ENCODE measurements around the gene HYPK.

Gene HYPK

DNA sequence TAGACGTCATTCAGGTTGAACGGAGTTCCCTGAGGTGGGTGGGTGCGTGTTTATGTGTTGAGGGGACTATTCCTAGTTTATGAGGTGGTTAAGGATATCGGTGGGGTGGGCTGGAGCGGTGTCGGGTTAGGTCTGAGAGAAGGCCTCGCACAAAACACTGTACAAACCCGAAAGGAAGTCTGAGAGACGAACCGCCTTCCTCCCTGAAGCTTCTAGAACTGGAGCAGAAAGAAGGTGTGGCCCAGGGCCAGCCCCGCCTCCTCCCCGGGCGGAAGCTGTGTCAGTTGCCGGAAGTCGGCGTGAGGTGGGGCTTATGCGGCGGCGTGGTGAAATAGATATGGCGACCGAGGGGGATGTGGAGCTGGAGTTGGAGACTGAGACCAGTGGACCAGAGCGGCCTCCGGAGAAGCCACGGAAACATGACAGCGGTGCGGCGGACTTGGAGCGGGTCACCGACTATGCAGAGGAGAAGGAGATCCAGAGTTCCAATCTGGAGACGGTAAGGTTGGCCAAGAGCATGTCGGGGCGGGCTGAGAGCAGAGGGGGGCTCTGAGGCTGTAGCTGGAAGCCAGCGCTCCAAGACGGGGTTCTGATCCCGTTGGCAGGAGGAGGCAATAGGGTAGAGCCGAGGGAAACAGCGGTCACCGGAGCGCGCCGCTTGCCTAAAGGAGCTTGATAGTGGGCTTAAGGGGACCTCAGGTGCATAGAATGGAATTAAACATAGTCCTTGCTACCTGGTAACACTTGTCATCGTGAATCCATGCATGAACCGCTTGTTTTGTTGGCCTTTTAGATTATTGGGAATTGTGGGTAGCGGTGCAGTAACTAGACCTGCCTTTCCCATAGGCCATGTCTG is at the start of gene HYPK:
Gene HYPK, plus strand, starts transcription at position 314 of the 856 bp plus-strand sequence. Its CDS starts 24 bp downstream, at position 338.
- H3K9me3 ChIP-seq (ENCODE audit: insufficient read depth, low read depth, low read length): no peaks in the 10 kb centered on the region
- no peak within 1 kb of the TSS for H3K27ac ChIP-seq (ENCODE audit: low read length)
- peak within 1 kb of the TSS; percentile 96 for H3K4me3 ChIP-seq (ENCODE audit: low read length)
- no peaks in the 10 kb centered on the region for H3K27me3 ChIP-seq (ENCODE audit: insufficient read depth, low read length)
- H3K4me1 ChIP-seq (ENCODE audit: insufficient read depth, low read length): peaks cover 14% of the 10 kb centered on the region
- peaks cover 70% of the 10 kb centered on the region for H3K36me3 ChIP-seq (ENCODE audit: insufficient read depth, low read depth, low read length)
- H3K9ac ChIP-seq (ENCODE audit: low read depth, low read length): peak within 1 kb of the TSS; percentile 93

DNA sequence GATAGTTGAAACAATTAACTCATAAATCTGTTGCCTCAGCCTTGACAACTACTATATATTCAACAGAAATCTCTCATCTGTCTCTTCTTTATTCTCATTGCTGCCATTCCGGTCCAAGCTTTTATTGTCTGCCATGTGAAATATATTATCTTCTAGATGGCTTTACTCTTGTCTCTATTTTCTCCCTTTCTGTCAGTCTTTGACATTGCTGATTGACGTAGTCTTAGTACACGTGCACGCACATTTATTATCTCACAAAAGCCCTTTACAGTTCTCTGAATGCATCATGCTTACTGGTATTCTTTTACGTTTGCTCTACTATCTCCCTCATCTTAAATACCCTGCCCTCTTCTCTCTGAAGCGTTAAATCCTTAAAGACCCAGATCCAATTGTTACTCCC is 48.5 kb upstream of the HYPK start:
- Histone ChIP-seq H3K9ac (ENCODE audit: low read depth, low read length) (no peak overlapping the region), H3K4me3 (ENCODE audit: low read length) (no peak overlapping the region), H3K4me1 (ENCODE audit: insufficient read depth, low read length) (no peaks in the 10 kb centered on the region), H3K9me3 (ENCODE audit: insufficient read depth, low read depth, low read length) (no peaks in the 10 kb centered on the region), H3K36me3 (ENCODE audit: insufficient read depth, low read depth, low read length) (peaks cover 63% of the 10 kb centered on the region), H3K27ac (ENCODE audit: low read length) (no peak overlapping the region), H3K27me3 (ENCODE audit: insufficient read depth, low read length) (no peaks in the 10 kb centered on the region)

DNA sequence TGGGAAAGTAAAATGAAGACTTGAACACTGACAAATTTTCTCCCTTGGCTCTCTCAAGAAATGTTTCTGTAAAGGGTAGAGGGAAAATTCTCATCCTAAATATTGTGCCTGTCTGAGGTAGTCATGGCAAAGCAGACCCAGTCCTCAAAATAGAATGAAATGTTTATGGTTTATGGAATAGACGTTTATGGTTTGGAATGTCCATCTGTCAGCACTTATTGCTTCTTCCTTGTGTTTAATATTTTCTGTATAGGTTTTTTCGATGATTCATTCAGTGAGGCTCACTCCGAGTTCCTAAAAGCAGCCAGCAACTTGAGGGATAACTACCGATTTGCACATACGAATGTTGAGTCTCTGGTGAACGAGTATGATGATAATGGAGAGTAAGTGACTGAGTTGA is 37.6 kb upstream of the HYPK start:
- Histone ChIP-seq H3K27ac (ENCODE audit: low read length) (no peak overlapping the region), H3K27me3 (ENCODE audit: insufficient read depth, low read length) (no peaks in the 10 kb centered on the region), H3K9ac (ENCODE audit: low read depth, low read length) (no peak overlapping the region), H3K4me1 (ENCODE audit: insufficient read depth, low read length) (no peaks in the 10 kb centered on the region), H3K4me3 (ENCODE audit: low read length) (no peak overlapping the region), H3K9me3 (ENCODE audit: insufficient read depth, low read depth, low read length) (no peaks in the 10 kb centered on the region), H3K36me3 (ENCODE audit: insufficient read depth, low read depth, low read length) (peaks cover 96% of the 10 kb centered on the region)

- peaks cover 97% of the 10 kb centered on the region for H3K36me3 ChIP-seq (ENCODE audit: insufficient read depth, low read depth, low read length)
- H3K9me3 ChIP-seq (ENCODE audit: insufficient read depth, low read depth, low read length): no peaks in the 10 kb centered on the region
- H3K4me1 ChIP-seq (ENCODE audit: insufficient read depth, low read length): no peaks in the 10 kb centered on the region
- no peak overlapping the region for H3K27ac ChIP-seq (ENCODE audit: low read length)
- no peaks in the 10 kb centered on the region for H3K27me3 ChIP-seq (ENCODE audit: insufficient read depth, low read length)
- no peak overlapping the region for H3K4me3 ChIP-seq (ENCODE audit: low read length)
- no peak overlapping the region for H3K9ac ChIP-seq (ENCODE audit: low read depth, low read length)
These were observed 36.5 kb upstream of the HYPK start for GRCh38 chr15:43763819-43764446.

DNA sequence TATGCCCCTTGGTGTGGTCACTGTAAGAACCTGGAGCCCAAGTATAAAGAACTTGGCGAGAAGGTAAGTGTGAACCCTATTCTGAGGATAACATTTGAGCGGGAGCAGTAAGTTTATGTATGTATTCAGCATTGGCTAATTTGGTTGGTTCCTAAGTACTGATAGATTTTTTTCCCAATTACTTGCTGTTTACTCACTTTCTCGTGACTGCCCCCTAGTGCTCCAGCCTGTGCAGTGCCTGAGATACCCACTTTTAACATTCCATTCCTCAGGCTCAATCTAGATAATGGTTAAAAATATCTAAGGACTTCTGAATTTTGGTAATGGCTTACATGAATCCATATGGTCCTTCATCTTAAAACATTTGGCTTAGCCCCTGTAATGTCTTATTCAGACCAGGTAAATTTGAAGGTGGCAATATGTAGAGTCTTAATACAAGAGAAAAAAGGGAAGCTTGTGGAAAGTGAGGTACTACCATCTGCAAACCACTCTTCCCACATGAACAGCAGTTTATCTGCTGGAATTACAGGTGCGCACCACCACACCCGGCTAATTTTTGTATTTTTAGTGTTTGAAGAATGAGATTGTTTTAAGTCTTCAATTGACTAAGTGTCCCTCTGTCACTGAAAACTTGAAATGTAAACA is 30.7 kb upstream of the HYPK start:
- H3K27me3 ChIP-seq (ENCODE audit: insufficient read depth, low read length): no peaks in the 10 kb centered on the region
- no peaks in the 10 kb centered on the region for H3K9me3 ChIP-seq (ENCODE audit: insufficient read depth, low read depth, low read length)
- H3K4me1 ChIP-seq (ENCODE audit: insufficient read depth, low read length): no peaks in the 10 kb centered on the region
- no peak overlapping the region for H3K27ac ChIP-seq (ENCODE audit: low read length)
- no peak overlapping the region for H3K4me3 ChIP-seq (ENCODE audit: low read length)
- no peak overlapping the region for H3K9ac ChIP-seq (ENCODE audit: low read depth, low read length)
- H3K36me3 ChIP-seq (ENCODE audit: insufficient read depth, low read depth, low read length): peaks cover 97% of the 10 kb centered on the region

GRCh38 chr15:43771816-43772215 is 28.6 kb upstream of the HYPK start:
- no peak overlapping the region for H3K9ac ChIP-seq (ENCODE audit: low read depth, low read length)
- no peaks in the 10 kb centered on the region for H3K9me3 ChIP-seq (ENCODE audit: insufficient read depth, low read depth, low read length)
- H3K27ac ChIP-seq (ENCODE audit: low read length): no peak overlapping the region
- H3K4me3 ChIP-seq (ENCODE audit: low read length): no peak overlapping the region
- peaks cover 76% of the 10 kb centered on the region for H3K36me3 ChIP-seq (ENCODE audit: insufficient read depth, low read depth, low read length)
- H3K27me3 ChIP-seq (ENCODE audit: insufficient read depth, low read length): peaks cover 5% of the 10 kb centered on the region; the same call in 1 of the 2 replicates
- H3K4me1 ChIP-seq (ENCODE audit: insufficient read depth, low read length): peaks cover 6% of the 10 kb centered on the region; the same call in 1 of the 2 replicates

- Histone ChIP-seq H3K27ac (ENCODE audit: low read length) (no peak overlapping the region), H3K9me3 (ENCODE audit: insufficient read depth, low read depth, low read length) (no peaks in the 10 kb centered on the region), H3K27me3 (ENCODE audit: insufficient read depth, low read length) (peaks cover 5% of the 10 kb centered on the region; the same call in 1 of the 2 replicates), H3K9ac (ENCODE audit: low read depth, low read length) (no peak overlapping the region), H3K4me1 (ENCODE audit: insufficient read depth, low read length) (peaks cover 6% of the 10 kb centered on the region; the same call in 1 of the 2 replicates), H3K4me3 (ENCODE audit: low read length) (no peak overlapping the region), H3K36me3 (ENCODE audit: insufficient read depth, low read depth, low read length) (peaks cover 68% of the 10 kb centered on the region)
These were observed 27.8 kb upstream of the HYPK start for GRCh38 chr15:43772624-43773023.

- H3K4me3 ChIP-seq (ENCODE audit: low read length): no peak overlapping the region
- H3K27ac ChIP-seq (ENCODE audit: low read length): no peak overlapping the region
- peaks cover 54% of the 10 kb centered on the region for H3K36me3 ChIP-seq (ENCODE audit: insufficient read depth, low read depth, low read length)
- peaks cover 6% of the 10 kb centered on the region; the same call in 1 of the 2 replicates for H3K4me1 ChIP-seq (ENCODE audit: insufficient read depth, low read length)
- H3K9me3 ChIP-seq (ENCODE audit: insufficient read depth, low read depth, low read length): no peaks in the 10 kb centered on the region
- peaks cover 5% of the 10 kb centered on the region; the same call in 1 of the 2 replicates for H3K27me3 ChIP-seq (ENCODE audit: insufficient read depth, low read length)
- no peak overlapping the region for H3K9ac ChIP-seq (ENCODE audit: low read depth, low read length)
These were observed 26.3 kb upstream of the HYPK start for GRCh38 chr15:43774062-43774461.

- H3K9ac ChIP-seq (ENCODE audit: low read depth, low read length): peak overlapping the region; percentile 58; the same call in 1 of the 2 replicates
- peaks cover 39% of the 10 kb centered on the region for H3K36me3 ChIP-seq (ENCODE audit: insufficient read depth, low read depth, low read length)
- peaks cover 5% of the 10 kb centered on the region; the same call in 1 of the 2 replicates for H3K27me3 ChIP-seq (ENCODE audit: insufficient read depth, low read length)
- peak overlapping the region; percentile 85 for H3K4me3 ChIP-seq (ENCODE audit: low read length)
- H3K9me3 ChIP-seq (ENCODE audit: insufficient read depth, low read depth, low read length): no peaks in the 10 kb centered on the region
- peaks cover 6% of the 10 kb centered on the region; the same call in 1 of the 2 replicates for H3K4me1 ChIP-seq (ENCODE audit: insufficient read depth, low read length)
- H3K27ac ChIP-seq (ENCODE audit: low read length): no peak overlapping the region
These were observed 24.9 kb upstream of the HYPK start for GRCh38 chr15:43775411-43775965.

DNA sequence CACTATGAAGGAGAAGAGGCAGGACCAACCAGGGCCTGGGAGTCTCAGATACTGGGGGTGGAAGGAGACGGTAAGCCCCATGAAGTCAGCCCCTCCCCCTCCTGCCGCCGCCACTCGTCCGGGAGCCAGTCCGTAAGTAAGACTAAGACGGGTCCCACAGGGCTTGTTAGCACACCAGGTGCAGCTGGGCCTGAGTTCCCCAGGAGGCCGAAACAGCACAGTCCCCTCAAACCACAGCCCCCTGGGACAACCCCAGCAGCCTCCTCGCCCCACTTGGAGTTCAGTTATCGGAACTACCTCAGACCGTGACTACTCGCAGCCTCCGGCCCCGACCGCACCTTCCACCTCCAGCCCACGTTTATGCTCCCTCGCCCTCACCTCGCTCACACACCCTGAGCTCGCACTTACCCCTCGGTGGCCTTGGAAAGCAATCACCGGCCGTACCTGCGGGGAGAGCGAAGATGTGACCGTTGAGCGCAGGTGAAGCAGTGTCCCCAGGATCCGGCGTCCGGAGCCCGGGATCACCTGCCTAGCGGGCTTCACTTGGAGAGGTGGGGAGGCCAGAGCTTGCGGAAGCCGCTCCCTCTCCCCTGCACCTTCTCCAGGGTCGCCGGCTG is 24.2 kb upstream of the HYPK start:
- no peaks in the 10 kb centered on the region for H3K9me3 ChIP-seq (ENCODE audit: insufficient read depth, low read depth, low read length)
- H3K4me1 ChIP-seq (ENCODE audit: insufficient read depth, low read length): peaks cover 6% of the 10 kb centered on the region; the same call in 1 of the 2 replicates
- peaks cover 5% of the 10 kb centered on the region; the same call in 1 of the 2 replicates for H3K27me3 ChIP-seq (ENCODE audit: insufficient read depth, low read length)
- no peak overlapping the region for H3K27ac ChIP-seq (ENCODE audit: low read length)
- H3K36me3 ChIP-seq (ENCODE audit: insufficient read depth, low read depth, low read length): peaks cover 32% of the 10 kb centered on the region
- peak overlapping the region; percentile 85 for H3K4me3 ChIP-seq (ENCODE audit: low read length)
- peak overlapping the region; percentile 58; the same call in 1 of the 2 replicates for H3K9ac ChIP-seq (ENCODE audit: low read depth, low read length)

All from iPS-20b (cell line).